IgD-negative memory B cell (primary cell): Measurements from ENCODE around the gene GLT8D1. TPM values are rescaled to one million over a fixed set of nuclear protein-coding genes. Genes with fewer than 3 reads are reported as not detected.

Experiments used
- H3K27ac Mint-ChIP-seq, 3 donors: one replicate each; pipeline ENCODE4 v1.8.0; 2020 to 2022; ENCODE audit warnings: mild to moderate bottlenecking in 3 of 3, mixed read lengths in 3 of 3, moderate library complexity in 1 of 3
- H3K27me3 Mint-ChIP-seq: one replicate; pipeline ENCODE4 v1.8.0; 2021; ENCODE audit warnings: mixed read lengths
- H3K36me3 Mint-ChIP-seq: one replicate; pipeline ENCODE4 v1.8.0; 2020; ENCODE audit warnings: mild to moderate bottlenecking, mixed read lengths
- H3K4me1 Mint-ChIP-seq, 3 donors: one replicate each; pipeline ENCODE4 v1.8.0; 2020 to 2022; ENCODE audit warnings: mixed read lengths in 3 of 3, mild to moderate bottlenecking in 1 of 3
- H3K4me3 Mint-ChIP-seq, 4 donors: one replicate each; pipeline ENCODE4 v1.8.0; 2020 to 2022; ENCODE audit warnings: mild to moderate bottlenecking in 4 of 4, mixed read lengths in 4 of 4, moderate library complexity in 3 of 4
- H3K9me3 Mint-ChIP-seq, 3 donors: one replicate each; pipeline ENCODE4 v1.8.0; 2020 to 2021; ENCODE audit warnings: mixed read lengths in 3 of 3, mild to moderate bottlenecking in 1 of 3
- polyA plus RNA-seq: library from polyadenylated mRNA; unstranded; fragments of 300-500 nt; fragmentation: Illumina TruSeq; gene quantifications from one replicate; pipeline ENCODE4 v1.2.3, GENCODE V29; 2021

GLT8D1 gene
- polyA plus RNA-seq, 1 donor from 2014 or later: 38.0 TPM

GRCh38 chr3:52695798-52696671 lies 9.6 kb downstream of the GLT8D1 start:
- H3K4me3 Mint-ChIP-seq: no peak overlapping the region
- H3K4me1 Mint-ChIP-seq: peaks cover 0 to 3% (median under 1%) of the 10 kb centered on the region in 3 donors
- H3K36me3 Mint-ChIP-seq: peaks cover 4% of the 10 kb centered on the region

DNA sequence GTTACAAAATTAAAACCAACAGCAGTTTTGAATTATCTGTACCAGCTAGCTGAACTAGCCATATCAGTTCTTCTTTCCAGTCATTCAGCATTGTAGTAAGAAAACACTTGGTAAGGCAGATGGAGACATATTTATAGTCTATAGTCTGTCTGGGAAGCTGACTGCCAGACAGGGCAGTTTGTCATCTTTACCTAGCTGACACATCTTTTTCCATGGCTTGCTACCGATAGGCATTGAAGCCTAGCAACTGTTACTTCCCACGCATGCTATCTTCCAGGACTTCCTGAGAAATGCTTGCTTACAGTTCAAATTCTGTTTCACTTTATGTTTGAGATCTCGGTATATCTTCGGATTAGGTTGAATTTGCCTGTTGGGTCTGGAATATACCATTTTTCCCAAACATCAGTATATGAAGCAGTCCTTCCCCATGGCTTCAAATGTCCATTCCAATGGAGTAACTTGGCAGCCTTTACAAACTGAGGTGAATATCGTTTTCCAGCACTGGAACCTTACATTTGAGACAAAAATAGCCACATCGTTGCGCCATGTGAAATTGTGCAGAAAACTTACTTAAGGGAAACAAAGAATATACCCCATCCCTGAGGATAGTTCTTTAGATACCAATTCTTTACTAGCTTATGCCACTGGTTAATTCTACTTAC lies 10.9 kb downstream of the GLT8D1 start:
- no peak overlapping the region for H3K27ac Mint-ChIP-seq
- H3K4me3 Mint-ChIP-seq: no peak overlapping the region
- peaks cover 4% of the 10 kb centered on the region for H3K36me3 Mint-ChIP-seq
- H3K4me1 Mint-ChIP-seq: peaks cover 0 to 3% (median 2%) of the 10 kb centered on the region in 3 donors
- H3K9me3 Mint-ChIP-seq: no peaks in the 10 kb centered on the region
- H3K27me3 Mint-ChIP-seq: no peaks in the 10 kb centered on the region

More at GRCh38 chr3:52695798-52696671, 9.6 kb downstream of the GLT8D1 start:
- Mint-ChIP-seq H3K27me3 (no peaks in the 10 kb centered on the region), H3K9me3 (no peaks in the 10 kb centered on the region), H3K27ac (peak overlapping the region in 2 of 3 donors; percentile 28 to 41)

DNA sequence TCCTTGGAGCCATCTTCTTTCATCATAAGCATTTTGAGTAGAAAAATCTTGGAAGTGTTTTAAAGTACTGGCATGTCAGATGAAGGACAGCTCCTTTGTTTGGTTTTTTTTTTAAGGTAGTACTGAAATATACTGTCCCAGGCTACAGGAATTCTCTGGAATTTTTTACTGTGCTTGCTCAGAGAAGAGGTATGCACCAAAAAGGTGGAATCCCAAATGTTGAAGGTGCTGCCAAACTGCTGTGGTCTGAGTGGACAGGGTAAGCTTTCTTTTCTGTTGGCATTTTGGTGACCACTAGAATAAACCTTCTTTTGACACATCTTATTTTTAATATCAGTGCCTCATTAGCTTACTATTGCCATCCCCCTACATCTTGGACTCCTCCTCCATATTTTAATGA lies 12.5 kb downstream of the GLT8D1 start:
- no peaks in the 10 kb centered on the region for H3K9me3 Mint-ChIP-seq
- H3K4me3 Mint-ChIP-seq: no peak overlapping the region
- peaks cover 4% of the 10 kb centered on the region for H3K36me3 Mint-ChIP-seq
- H3K27ac Mint-ChIP-seq: peak overlapping the region in 2 of 3 donors; percentile 46 to 59
- peaks cover 1 to 3% (median 2%) of the 10 kb centered on the region in 3 donors for H3K4me1 Mint-ChIP-seq
- no peaks in the 10 kb centered on the region for H3K27me3 Mint-ChIP-seq

- Mint-ChIP-seq H3K36me3 (peaks cover 4% of the 10 kb centered on the region), H3K27me3 (no peaks in the 10 kb centered on the region), H3K4me3 (peak overlapping the region in 1 of 4 donors; percentile 59), H3K4me1 (peaks cover 3 to 13% (median 8%) of the 10 kb centered on the region in 3 donors), H3K9me3 (no peaks in the 10 kb centered on the region), H3K27ac (peak overlapping the region in 1 of 3 donors; percentile 66)
Measured at GRCh38 chr3:52690560-52690959, 15.0 kb downstream of the GLT8D1 start.

DNA sequence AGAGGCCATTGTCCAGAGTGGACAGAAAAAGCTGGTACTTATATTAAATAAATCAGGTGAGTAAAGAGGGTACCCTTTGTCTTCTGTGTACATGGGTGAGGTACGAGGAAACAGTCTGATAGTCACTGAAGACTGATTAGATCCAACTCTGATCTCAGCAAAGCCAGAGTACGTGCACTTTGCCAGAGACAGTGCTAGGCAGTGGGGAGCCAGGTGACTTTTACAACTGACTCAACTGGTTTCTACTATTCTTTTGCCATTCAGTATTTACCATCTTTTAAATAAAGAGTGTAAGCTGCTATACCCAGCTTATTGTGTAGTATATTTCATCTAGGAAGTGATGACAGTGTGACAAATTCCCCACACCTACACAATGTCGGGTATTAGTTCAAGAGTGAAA lies 16.4 kb downstream of the GLT8D1 start:
- peak overlapping the region in 1 of 4 donors; percentile 26 for H3K4me3 Mint-ChIP-seq
- H3K27ac Mint-ChIP-seq: peak overlapping the region in 1 of 3 donors; percentile 71
- peaks cover 4% of the 10 kb centered on the region for H3K36me3 Mint-ChIP-seq

DNA sequence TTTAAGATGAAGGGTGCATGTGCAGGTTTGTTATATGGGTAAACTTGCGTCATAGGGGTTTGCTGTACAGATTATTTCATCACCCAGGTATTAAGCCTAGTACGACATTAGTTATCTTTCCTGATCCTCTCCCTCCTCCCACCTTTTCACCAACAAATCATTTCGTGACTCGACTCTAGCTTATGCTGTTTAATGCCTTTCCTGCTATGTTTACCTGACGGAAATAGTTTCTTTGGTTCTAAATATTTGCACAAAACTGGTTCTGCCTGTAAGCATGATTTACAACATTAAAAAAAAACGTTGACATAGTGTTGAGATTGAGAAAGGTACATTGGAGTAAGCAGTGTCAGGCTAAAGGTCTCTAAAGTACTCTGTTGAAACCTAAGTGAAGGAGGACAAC lies 17.3 kb downstream of the GLT8D1 start:
- Mint-ChIP-seq H3K27me3 (no peaks in the 10 kb centered on the region), H3K36me3 (peaks cover under 1% of the 10 kb centered on the region), H3K4me3 (peak overlapping the region in 1 of 4 donors; percentile 26), H3K27ac (peak overlapping the region in 1 of 3 donors; percentile 71), H3K4me1 (peaks cover 9 to 21% (median 19%) of the 10 kb centered on the region in 3 donors), H3K9me3 (no peaks in the 10 kb centered on the region)

More for the DNA sequence above, 16.4 kb downstream of the GLT8D1 start:
- Mint-ChIP-seq H3K4me1 (peaks cover 7 to 20% (median 19%) of the 10 kb centered on the region in 3 donors), H3K27me3 (no peaks in the 10 kb centered on the region), H3K9me3 (no peaks in the 10 kb centered on the region)

DNA sequence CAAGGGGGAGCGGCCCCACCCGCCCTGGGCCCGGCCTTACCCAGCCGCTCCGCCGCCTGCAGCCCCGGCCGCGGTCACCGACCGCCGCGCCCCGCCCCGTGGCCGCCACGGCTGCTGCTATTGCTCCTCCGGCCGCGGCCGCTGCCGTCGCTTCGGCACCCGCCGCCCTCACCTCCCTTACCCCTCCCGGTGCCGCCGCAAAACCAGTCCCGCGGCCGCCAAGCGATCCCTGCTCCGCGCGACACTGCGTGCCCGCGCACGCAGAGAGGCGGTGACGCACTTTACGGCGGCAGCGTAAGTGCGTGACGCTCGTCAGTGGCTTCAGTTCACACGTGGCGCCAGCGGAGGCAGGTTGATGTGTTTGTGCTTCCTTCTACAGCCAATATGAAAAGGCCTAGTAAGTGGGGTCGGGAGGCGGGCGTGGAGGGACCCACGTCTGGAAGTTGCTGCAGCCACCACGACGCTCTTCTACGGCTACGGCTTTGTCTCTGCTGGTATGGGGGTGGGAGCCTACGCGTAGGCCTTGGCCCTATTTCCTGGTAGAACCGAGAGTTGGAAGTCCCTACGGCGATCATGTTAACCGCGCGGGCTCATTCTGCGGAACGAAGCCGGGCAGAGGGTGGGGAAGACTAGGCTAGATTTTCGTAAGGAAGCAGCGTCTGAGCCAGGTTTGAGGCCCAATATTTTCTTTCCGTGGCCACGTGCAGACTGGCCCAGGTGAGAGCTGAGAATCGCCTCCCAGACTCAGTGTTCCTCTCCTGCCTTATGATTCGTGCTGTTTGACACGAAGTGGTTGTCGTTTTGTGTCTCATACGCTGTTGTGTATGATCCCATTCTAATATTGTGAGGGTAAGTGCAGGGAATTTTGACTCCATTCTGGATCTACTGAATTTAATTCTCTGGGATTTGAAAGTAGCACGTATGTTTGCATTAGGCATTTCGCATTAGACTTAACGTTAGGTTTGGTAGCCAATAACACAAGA lies 19.6 kb downstream of the GLT8D1 start, which contains the start of the genes GNL3 and PBRM1:
GNL3 (plus strand) TSS at position 324 of the 983 bp plus-strand sequence; CDS start at position 385, 61 bp downstream.
PBRM1 (minus strand) TSS at position 205 of the 983 bp plus-strand sequence.
- peaks cover 2% of the 10 kb centered on the region for H3K36me3 Mint-ChIP-seq
- H3K4me1 Mint-ChIP-seq: peaks cover 14 to 34% (median 31%) of the 10 kb centered on the region in 3 donors
- H3K9me3 Mint-ChIP-seq: no peaks in the 10 kb centered on the region
- peak within 1 kb of the TSS; percentile 94 to 98 (median 97) for H3K4me3 Mint-ChIP-seq
- H3K27me3 Mint-ChIP-seq: no peaks in the 10 kb centered on the region
- peak within 1 kb of the TSS; percentile 85 to 98 (median 97) for H3K27ac Mint-ChIP-seq

DNA sequence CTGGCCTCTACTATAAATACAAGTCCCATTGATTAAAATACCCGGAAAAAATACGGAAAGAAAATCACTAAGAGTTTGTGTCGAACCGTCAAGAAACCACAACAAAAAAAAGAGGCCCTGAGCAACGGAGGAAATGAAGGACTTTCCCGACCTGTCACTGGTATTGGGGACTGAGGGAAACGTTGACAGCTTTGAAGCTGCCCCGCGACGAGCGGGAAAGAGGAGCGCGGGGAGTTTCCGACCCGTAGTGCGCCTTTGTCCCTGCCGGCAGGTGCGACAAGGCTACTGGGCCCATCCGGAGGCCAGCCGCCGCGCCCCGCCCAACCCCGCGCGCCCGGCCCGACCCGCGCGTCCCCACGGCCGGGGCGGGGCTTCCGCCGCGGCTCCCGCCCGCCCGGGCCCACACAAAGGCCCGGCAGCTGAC lies 20.3 kb downstream of the GLT8D1 start:
- Mint-ChIP-seq H3K36me3 (peaks cover 2% of the 10 kb centered on the region), H3K9me3 (no peaks in the 10 kb centered on the region), H3K4me3 (peak overlapping the region; percentile 93 to 96 (median 94)), H3K4me1 (peaks cover 16 to 37% (median 28%) of the 10 kb centered on the region in 3 donors), H3K27me3 (no peaks in the 10 kb centered on the region), H3K27ac (peak overlapping the region; percentile 85 to 98 (median 97))

DNA sequence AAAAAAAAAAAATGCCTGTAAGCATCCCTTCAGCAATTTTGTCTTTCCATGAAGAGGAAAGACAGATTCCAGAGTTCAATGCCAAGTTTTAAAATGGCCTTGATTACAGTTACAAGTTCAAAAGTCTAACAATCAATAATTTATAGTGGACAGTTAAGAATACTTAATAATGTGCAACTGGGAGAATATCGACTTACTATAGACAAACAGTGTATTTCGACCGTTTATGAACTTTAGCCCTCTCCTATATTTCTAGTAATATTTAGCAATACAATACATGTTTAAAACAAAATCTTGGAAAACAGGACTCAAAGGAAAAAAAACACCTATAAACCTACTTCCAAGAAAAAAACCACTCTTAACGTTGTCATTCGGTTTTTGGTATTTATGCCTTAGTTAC lies 21.4 kb downstream of the GLT8D1 start:
- Mint-ChIP-seq H3K36me3 (peaks cover 2% of the 10 kb centered on the region), H3K27me3 (no peaks in the 10 kb centered on the region), H3K4me3 (peak overlapping the region in 2 of 4 donors; percentile 85 to 94), H3K27ac (peak overlapping the region in 1 of 3 donors; percentile 85), H3K9me3 (no peaks in the 10 kb centered on the region), H3K4me1 (peaks cover 19 to 37% (median 35%) of the 10 kb centered on the region in 3 donors)

GRCh38 chr3:52683611-52684010 lies 22.0 kb downstream of the GLT8D1 start:
- no peaks in the 10 kb centered on the region for H3K9me3 Mint-ChIP-seq
- H3K27me3 Mint-ChIP-seq: no peaks in the 10 kb centered on the region
- H3K27ac Mint-ChIP-seq: peak overlapping the region in 1 of 3 donors; percentile 64
- peaks cover 2% of the 10 kb centered on the region for H3K36me3 Mint-ChIP-seq
- H3K4me3 Mint-ChIP-seq: peak overlapping the region in 3 of 4 donors; percentile 12 to 94 (median 39)
- H3K4me1 Mint-ChIP-seq: peaks cover 20 to 38% (median 37%) of the 10 kb centered on the region in 3 donors

GRCh38 chr3:52682016-52682415 lies 23.6 kb downstream of the GLT8D1 start:
- Mint-ChIP-seq H3K4me1 (peaks cover 22 to 38% (median 35%) of the 10 kb centered on the region in 3 donors), H3K9me3 (no peaks in the 10 kb centered on the region), H3K27ac (peak overlapping the region; percentile 49 to 91 (median 63)), H3K4me3 (peak overlapping the region in 2 of 4 donors; percentile 40 to 86), H3K27me3 (no peaks in the 10 kb centered on the region), H3K36me3 (peaks cover 4% of the 10 kb centered on the region)

- H3K36me3 Mint-ChIP-seq: peaks cover 4% of the 10 kb centered on the region
- H3K27ac Mint-ChIP-seq: peak overlapping the region; percentile 49 to 91 (median 63)
- peaks cover 22 to 38% (median 32%) of the 10 kb centered on the region in 3 donors for H3K4me1 Mint-ChIP-seq
- H3K27me3 Mint-ChIP-seq: no peaks in the 10 kb centered on the region
- H3K9me3 Mint-ChIP-seq: no peaks in the 10 kb centered on the region
- peak overlapping the region in 3 of 4 donors; percentile 40 to 86 (median 77) for H3K4me3 Mint-ChIP-seq
Measured at GRCh38 chr3:52681596-52681995, 24.0 kb downstream of the GLT8D1 start.

- Mint-ChIP-seq H3K27me3 (no peaks in the 10 kb centered on the region), H3K4me3 (peak overlapping the region in 1 of 4 donors; percentile 27), H3K36me3 (peaks cover 7% of the 10 kb centered on the region), H3K27ac (peak overlapping the region in 1 of 3 donors; percentile 8), H3K9me3 (no peaks in the 10 kb centered on the region), H3K4me1 (peaks cover 20 to 27% (median 26%) of the 10 kb centered on the region in 3 donors)
Measured at GRCh38 chr3:52679811-52680210, 25.8 kb downstream of the GLT8D1 start.

- Mint-ChIP-seq H3K4me1 (peaks cover 16 to 22% (median 20%) of the 10 kb centered on the region in 3 donors), H3K4me3 (peak overlapping the region in 2 of 4 donors; percentile 28 to 52), H3K27me3 (no peaks in the 10 kb centered on the region), H3K36me3 (peaks cover 7% of the 10 kb centered on the region), H3K27ac (no peak overlapping the region), H3K9me3 (no peaks in the 10 kb centered on the region)
Measured at GRCh38 chr3:52679199-52679538, 26.4 kb downstream of the GLT8D1 start.
